Loucy (cell line): ENCODE measurements around the gene SLC6A11.

ENCODE experiments used
- H2AFZ ChIP-seq: fragments of 200-600 bp; sonication (generic); 2 replicates; pipeline ENCODE4 v1.6.0; 2016; ENCODE audit warnings: antibody characterized with exemption, mild to moderate bottlenecking, low read length, moderate library complexity
- H3F3A ChIP-seq: fragments of 200-600 bp; 2 replicates; pipeline ENCODE4 v1.6.0; 2016; ENCODE audit warnings: antibody characterized with exemption, low read depth, mild to moderate bottlenecking
- H3K27me3 ChIP-seq: fragments of 200-600 bp; sonication (generic); 2 replicates; pipeline ENCODE4 v1.6.1; 2014; ENCODE audit warnings: low read length, mild to moderate bottlenecking; ENCODE audit not compliant: insufficient read depth, poor library complexity, severe bottlenecking
- H3K36me3 ChIP-seq: fragments of 200-600 bp; sonication (generic); 2 replicates; pipeline ENCODE4 v1.6.1; 2016; ENCODE audit warnings: low read length; ENCODE audit not compliant: insufficient read depth
- H3K4me1 ChIP-seq: fragments of 200-600 bp; sonication (generic); 2 replicates; pipeline ENCODE4 v1.5.1; 2014; ENCODE audit warnings: low read length, mild to moderate bottlenecking; ENCODE audit not compliant: insufficient read depth, poor library complexity, severe bottlenecking
- H3K4me2 ChIP-seq: fragments of 200-600 bp; sonication (generic); 2 replicates; pipeline ENCODE4 v1.6.0; 2014; ENCODE audit warnings: antibody characterized with exemption, low read length, low read depth, mild to moderate bottlenecking; ENCODE audit not compliant: poor library complexity, severe bottlenecking
- H3K4me3 ChIP-seq: fragments of 200-600 bp; sonication (generic); 2 replicates; pipeline ENCODE4 v1.5.1; 2014; ENCODE audit warnings: low read length, mild to moderate bottlenecking, mixed read lengths; ENCODE audit not compliant: poor library complexity, severe bottlenecking
- H3K79me2 ChIP-seq: fragments of 200-600 bp; sonication (generic); 2 replicates; pipeline ENCODE4 v1.6.1; 2014; ENCODE audit warnings: low read length; ENCODE audit not compliant: insufficient read depth
- H3K9ac ChIP-seq: fragments of 200-600 bp; sonication (generic); 2 replicates; pipeline ENCODE4 v1.6.0; 2014; ENCODE audit warnings: mild to moderate bottlenecking, low read depth, low read length, moderate library complexity; ENCODE audit not compliant: poor library complexity, severe bottlenecking
- H3K9me2 ChIP-seq: fragments of 200-600 bp; sonication (generic); replicated peaks from 2 replicates; pipeline ENCODE4 v1.6.1; 2016; ENCODE audit warnings: low read depth, low read length, mixed read lengths
- H3K9me3 ChIP-seq: fragments of 200-600 bp; sonication (generic); 2 replicates; pipeline ENCODE4 v1.6.1; 2014; ENCODE audit warnings: mild to moderate bottlenecking, antibody characterized with exemption, low read length, low read depth; ENCODE audit not compliant: insufficient read depth
- H4K20me1 ChIP-seq: fragments of 200-600 bp; sonication (generic); 2 replicates; pipeline ENCODE4 v1.6.0; 2014; ENCODE audit warnings: antibody characterized with exemption, low read length, mild to moderate bottlenecking; ENCODE audit not compliant: insufficient read depth, poor library complexity, severe bottlenecking
- EZH2phosphoT487 ChIP-seq: fragments of 200-600 bp; IDR thresholded peaks from 2 replicates; pipeline ENCODE4 v1.6.1; 2018; ENCODE audit warnings: antibody characterized with exemption, mild to moderate bottlenecking, moderate library complexity, borderline replicate concordance
- TF ChIP-seq, protein P1 (sequence below): fragments of 200-600 bp; sonication (generic); conservative IDR thresholded peaks from 2 replicates; pipeline ENCODE4 v1.5.1; 2014; ENCODE audit warnings: mild to moderate bottlenecking, antibody characterized with exemption, low read length

Gene SLC6A11

DNA sequence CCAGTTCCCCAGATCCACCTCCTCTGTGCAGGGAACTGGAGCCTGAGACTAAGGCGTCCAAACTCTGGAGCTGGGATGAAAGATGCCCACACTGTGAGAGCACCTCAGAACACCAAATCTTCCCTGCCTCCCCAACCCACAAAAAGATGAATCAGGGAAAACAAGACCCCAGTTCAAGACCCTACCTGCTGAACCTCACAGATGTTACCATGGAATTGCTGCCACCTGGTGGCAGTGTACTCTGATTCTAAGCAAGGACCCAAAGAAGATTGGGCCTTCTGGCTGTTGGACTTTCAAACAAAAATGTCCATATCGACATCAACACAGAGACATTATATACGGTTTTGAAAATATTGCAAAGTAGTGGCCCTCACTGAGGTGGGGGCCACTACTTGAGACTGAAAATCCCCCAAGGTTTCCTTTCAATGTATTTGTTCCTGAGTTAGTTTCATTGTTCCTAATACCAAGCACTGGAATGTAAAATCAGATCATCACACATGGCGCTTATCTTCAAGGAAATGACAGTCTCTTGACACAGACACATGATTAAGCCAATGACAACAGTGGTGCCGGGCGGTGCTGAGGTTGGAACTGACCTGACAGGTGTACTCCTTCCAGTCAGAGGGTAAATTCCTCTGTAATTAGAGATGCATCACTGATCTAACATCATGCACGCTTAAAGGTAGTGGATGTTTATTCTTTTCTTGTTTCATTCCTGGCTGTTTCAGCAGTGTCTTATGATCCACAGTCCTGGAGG is 67.6 kb downstream of the SLC6A11 start:
- H3F3A ChIP-seq: no peaks in the 10 kb centered on the region
- H3K9me3 ChIP-seq: no peaks in the 10 kb centered on the region
- no peak overlapping the region for H3K9ac ChIP-seq
- no peaks in the 10 kb centered on the region for H4K20me1 ChIP-seq
- no peak overlapping the region for H3K4me2 ChIP-seq
- TF ChIP-seq, protein P1, sequence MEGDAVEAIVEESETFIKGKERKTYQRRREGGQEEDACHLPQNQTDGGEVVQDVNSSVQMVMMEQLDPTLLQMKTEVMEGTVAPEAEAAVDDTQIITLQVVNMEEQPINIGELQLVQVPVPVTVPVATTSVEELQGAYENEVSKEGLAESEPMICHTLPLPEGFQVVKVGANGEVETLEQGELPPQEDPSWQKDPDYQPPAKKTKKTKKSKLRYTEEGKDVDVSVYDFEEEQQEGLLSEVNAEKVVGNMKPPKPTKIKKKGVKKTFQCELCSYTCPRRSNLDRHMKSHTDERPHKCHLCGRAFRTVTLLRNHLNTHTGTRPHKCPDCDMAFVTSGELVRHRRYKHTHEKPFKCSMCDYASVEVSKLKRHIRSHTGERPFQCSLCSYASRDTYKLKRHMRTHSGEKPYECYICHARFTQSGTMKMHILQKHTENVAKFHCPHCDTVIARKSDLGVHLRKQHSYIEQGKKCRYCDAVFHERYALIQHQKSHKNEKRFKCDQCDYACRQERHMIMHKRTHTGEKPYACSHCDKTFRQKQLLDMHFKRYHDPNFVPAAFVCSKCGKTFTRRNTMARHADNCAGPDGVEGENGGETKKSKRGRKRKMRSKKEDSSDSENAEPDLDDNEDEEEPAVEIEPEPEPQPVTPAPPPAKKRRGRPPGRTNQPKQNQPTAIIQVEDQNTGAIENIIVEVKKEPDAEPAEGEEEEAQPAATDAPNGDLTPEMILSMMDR: peak; percentile 61
- no peak for TF ChIP-seq EZH2phosphoT487
- no peak overlapping the region for H3K4me3 ChIP-seq
- no peaks in the 10 kb centered on the region for H3K79me2 ChIP-seq
- no peaks in the 10 kb centered on the region for H3K9me2 ChIP-seq
- no peaks in the 10 kb centered on the region for H3K27me3 ChIP-seq
- no peak overlapping the region for H2AFZ ChIP-seq
- H3K36me3 ChIP-seq: no peaks in the 10 kb centered on the region
- H3K4me1 ChIP-seq: no peaks in the 10 kb centered on the region

DNA sequence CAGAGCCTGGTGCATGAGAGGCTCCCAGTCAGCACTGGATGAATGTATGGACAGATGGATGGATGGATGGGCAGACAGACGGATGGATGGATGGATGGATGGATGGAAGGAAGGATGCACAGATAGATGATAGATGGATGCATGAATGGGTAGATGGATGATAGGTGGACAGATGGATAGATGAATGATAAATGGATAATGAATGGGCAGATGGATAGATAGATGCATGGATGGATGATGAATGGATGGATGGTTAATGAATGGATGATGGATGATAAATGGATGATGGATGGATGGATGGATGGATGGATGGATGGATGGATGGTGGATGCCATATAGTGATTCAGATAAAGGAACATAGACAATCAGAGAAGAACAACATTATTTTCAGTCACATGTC is 71.0 kb downstream of the SLC6A11 start:
- Histone ChIP-seq H3K9me2 (no peaks in the 10 kb centered on the region), H3K27me3 (no peaks in the 10 kb centered on the region), H3K79me2 (no peaks in the 10 kb centered on the region), H3K4me3 (no peak overlapping the region), H4K20me1 (no peaks in the 10 kb centered on the region), H3F3A (no peaks in the 10 kb centered on the region), H3K9me3 (no peaks in the 10 kb centered on the region; the same call in 1 of the 2 replicates), H3K9ac (no peak overlapping the region), H3K36me3 (no peaks in the 10 kb centered on the region), H3K4me1 (no peaks in the 10 kb centered on the region), H2AFZ (no peak overlapping the region), H3K4me2 (no peak overlapping the region)
- TF ChIP-seq EZH2phosphoT487: no peak
- TF ChIP-seq, protein P1: no peak

DNA sequence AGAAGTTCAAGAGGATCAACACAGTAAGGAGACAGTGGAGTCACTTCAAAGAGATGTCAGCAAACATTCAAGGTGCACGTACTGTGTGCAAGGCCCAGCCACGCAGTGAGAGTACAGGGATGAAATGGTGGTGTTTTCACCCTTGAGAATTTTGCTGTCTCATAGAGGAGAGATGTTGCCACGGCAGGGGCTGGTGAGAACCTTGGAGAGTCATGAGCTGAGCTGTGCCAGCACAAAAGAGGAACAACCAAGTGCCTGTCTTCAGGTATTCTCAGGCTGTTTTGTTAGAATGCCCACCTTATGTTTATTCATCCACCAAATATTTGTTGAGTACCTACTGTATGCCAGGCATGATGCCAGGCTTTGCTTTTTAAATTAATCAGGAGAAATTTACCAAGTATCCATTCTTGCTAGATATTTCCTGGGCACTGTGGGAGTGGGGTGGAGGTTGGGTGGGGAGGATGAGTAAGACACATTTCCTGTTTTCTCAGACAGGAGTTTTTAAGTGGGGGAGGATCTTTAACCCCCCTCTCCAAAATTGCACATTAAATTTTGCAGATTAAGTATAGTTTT is 72.6 kb downstream of the SLC6A11 start:
- H4K20me1 ChIP-seq: no peaks in the 10 kb centered on the region

More for the DNA sequence above, 72.6 kb downstream of the SLC6A11 start:
- Histone ChIP-seq H3K27me3 (no peaks in the 10 kb centered on the region), H3K36me3 (no peaks in the 10 kb centered on the region), H3F3A (no peaks in the 10 kb centered on the region), H3K4me1 (no peaks in the 10 kb centered on the region), H3K4me2 (no peak overlapping the region), H3K9ac (no peak overlapping the region), H2AFZ (no peak overlapping the region), H3K4me3 (no peak overlapping the region), H3K9me3 (no peaks in the 10 kb centered on the region; the same call in 1 of the 2 replicates), H3K9me2 (no peaks in the 10 kb centered on the region), H3K79me2 (no peaks in the 10 kb centered on the region)
- TF ChIP-seq EZH2phosphoT487: no peak
- TF ChIP-seq, protein P1: no peak
